SKM-1 (cell line): ENCODE data around the gene ERBB4.
A peak's percentile ranks its signal among the peaks of the same experiment; 100 is the strongest.

Source experiments
- DNase-seq: peaks from one replicate; lab custom pipeline; 2025; ENCODE audit not compliant: unreplicated experiment; lab: John Stamatoyannopoulos, UW

ERBB4 gene

GRCh38 chr2:211939177-211939576, 599.4 kb downstream of the ERBB4 start:
- DNase-seq: no peak

DNA sequence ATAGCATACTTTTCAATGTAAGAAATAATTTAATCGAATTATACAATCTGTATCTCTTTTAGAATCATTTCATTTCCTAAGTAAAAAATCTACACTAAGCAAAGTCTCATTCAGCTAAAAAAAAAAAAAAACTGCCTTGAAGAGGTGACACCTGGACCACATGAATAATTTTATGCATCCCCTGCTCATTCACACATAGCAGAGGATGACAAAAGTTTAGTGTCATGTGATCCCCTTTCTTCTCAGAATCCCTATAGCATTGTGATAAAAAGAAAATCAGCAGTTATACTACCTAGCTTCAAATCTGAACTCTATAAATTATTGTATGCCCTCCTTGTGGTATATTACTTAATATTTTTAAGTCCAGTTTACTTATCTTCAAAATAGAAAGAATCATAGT, 603.8 kb downstream of the ERBB4 start:
- DNase-seq: no peak

DNA sequence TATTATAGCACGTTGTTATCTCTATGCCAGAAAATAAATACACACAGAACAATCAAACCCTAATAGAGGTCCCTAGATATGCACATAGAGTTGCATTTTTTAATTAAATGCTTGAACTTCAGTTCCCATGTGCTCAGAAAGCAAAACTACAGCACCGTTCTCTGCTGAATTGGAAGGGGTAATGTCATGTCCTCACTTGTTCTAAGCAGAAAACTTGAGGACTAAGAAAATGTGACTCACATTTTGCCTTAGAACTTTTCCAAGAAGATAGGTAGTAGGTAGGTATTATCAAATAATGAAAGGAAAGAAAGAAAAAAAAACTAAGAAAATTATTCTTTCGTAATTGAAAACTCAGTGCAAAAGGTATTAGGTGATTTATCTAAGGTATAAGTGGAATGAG, 607.3 kb downstream of the ERBB4 start:
- DNase-seq: no peak

GRCh38 chr2:211930331-211930730, 608.3 kb downstream of the ERBB4 start:
- DNase-seq: no peak

GRCh38 chr2:211928201-211928600, 610.4 kb downstream of the ERBB4 start:
- no peak for DNase-seq

DNA sequence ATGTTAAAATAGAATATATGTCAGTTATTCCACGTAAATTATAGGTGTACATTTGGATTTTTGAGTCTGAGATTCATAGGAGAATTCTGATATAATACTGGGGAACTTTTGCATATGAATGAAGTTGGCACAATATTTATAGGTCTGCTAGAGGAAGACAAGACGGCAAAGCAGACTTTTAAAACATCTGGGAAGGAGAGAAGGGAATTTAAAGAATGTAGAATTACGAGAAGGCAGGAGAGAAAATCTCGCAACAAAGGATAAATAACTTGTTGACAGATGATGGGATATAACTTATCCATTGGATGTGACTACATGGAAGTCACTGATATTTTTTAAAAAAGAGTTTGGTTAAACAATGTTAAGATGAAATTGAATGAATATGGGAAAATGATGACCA, 615.6 kb downstream of the ERBB4 start:
- DNase-seq: no peak

DNA sequence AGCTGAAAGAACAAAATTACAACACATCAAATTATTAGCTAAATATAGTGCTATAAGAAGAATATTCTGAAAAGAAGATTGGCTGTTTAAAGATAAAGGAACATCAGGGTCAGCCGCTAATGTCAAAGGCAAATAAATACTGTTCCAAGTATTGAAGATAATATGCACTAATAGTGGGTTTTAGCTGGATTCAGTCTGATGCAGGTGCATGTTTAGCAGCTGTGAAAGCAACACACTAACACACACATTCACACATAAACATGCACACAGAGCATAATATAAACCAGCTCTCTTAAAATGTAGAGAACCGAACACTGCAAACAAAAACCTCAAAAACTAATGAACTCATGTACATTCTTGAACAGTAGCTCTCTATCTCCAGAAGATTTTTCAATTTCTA, 634.6 kb downstream of the ERBB4 start:
- DNase-seq: no peak

- DNase-seq: no peak
Measured at GRCh38 chr2:211901226-211901846, 637.3 kb downstream of the ERBB4 start.

DNA sequence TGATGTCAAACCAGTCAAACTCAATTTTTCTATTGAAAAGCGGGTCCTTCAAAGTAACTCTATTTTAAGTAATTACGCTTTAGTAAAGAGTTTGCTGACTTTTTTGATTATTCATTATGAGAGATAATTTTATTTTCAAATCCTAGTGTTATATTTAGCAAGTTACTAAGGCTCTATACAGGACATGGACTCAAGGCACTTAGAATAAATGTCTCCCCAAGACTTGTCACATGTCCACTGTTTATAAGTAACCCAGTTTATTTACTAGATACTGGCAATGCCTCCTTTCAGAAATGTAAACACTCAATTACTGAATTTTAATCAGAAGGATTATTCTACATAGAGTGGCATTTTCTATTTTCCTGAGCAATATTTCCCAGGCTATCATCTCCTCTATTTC, 638.1 kb downstream of the ERBB4 start:
- no peak for DNase-seq

DNA sequence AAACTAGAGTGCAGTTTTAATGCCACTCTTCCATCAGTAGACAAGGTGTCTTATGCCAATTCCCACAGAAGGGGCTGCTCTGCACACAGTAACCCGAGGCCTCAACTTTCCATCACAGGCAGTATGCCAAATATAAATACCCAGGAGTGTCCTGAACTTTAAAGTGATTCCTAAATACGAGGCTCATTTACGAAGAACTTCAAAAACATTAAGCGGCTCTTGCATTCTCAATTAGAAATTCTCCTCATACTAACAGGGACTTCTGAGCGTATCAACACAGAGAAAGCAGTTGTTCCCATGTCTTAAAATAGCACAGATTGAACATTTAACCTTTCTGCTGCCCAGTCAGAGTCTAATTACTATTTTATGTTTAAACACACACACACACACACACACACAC, 638.6 kb downstream of the ERBB4 start:
- no peak for DNase-seq

DNA sequence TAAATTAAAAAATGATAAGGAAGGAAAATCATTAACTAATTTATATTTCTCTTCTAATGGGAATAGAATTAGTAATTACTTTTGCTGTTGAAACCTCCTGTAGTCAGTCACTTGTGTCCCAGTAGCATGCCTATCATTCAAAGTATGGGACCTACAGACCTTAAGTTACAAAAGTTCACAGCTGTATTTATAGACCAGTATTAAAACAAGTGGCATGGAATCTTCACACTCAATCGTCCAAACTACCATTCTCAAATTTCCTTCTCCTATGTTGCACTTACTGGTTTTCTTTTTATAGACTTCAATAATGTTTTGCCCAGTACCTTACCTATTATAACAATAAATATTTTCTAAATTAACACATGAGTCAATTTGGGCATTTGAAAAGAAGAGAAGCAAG, 639.9 kb downstream of the ERBB4 start:
- no peak for DNase-seq

DNA sequence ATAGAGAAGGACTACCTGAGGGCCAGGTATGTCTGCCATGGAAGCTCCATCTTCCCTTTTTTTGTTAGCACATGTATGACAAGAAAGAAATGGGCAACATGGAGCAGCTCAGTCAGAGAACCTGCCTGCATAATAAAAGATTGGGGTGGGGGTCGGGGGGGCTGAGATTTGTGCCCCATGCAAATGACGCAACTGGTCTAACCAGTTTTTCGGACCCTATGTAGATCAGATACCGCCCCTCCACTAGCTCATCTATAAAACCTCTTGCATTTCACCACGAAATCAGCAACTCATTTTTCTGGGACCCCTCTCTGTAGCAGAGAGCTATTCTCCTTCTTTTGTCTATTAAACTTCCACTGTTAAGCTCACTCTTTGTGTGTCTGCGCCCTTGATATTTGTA, 657.2 kb downstream of the ERBB4 start:
- no peak for DNase-seq

DNA sequence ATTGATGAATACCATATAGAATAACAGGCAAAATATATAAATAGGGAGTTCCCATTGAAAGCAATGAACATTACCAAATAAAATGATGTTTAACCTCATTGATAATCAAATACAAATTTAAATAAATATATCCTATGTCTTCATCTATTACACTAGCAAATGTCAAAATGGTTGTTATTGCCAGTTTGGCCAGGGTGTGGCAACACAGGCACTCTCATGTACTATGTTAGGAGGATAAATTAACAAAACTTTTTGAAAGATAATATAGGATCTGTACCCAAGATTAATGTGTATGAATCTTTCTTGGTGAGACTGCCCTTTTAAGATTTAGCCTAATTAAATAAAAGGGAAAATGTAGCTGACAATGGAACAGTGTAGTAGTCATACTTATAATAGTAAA, 659.3 kb downstream of the ERBB4 start:
- no peak for DNase-seq

DNA sequence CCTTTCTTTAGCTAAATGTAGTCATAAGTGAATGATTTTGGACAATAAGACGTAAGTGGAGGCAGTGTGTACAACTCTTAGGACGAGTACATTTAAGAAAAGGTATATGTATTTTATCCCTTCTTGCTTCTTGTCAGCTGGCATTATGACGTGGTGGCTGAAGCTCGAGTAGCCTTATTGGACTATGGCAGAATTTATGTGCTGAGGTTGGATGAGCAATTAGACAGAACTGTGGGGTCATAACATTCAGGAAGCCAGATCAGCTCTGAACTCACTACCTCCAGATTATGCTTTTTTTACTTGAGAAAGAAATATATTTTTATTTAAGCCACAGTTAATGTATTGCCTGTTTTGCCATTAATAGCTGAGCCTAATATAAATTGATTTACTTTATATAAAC, 661.5 kb downstream of the ERBB4 start:
- no peak for DNase-seq

DNA sequence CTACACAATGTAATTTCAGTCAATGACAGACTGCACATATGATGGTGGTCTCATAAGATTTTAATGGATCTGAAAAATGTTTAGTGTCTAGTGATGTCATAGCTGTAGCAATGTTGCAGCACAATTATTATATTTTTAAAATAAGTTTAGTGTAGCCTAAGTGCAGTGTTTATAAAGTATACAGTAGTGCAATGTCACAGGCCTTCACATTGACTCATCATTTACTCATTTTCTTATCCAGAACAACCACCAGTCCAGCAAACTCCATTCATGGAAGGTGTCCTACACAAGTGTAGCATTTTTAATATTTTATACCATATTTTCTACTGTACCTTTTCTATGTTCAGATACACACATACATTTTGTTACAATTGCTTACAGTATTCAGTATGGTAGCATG, 663.1 kb downstream of the ERBB4 start:
- no peak for DNase-seq

DNA sequence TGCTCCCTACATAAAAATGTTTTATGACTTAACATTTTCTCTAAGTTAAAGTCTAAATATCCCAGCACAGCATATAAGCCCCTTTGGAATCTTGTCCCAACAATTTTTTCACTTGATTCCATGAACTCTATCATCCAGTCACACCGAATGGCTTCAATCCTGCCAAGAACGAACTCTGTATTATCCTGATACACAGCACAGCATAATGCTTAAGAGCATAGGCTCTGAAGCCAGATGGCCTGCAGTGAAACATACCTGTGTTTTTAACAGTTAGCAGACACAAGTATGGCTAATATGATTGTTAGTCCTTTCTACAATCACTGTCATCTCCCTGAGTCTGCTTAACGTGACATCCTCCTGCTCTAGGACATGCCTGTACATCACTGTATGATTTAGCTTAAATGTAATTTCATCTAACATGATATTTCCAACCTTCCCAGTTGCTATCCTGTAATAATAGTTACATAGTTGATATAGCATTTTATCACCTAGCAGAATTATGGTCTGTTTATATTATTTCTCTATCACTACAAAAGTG, 669.5 kb downstream of the ERBB4 start:
- no peak for DNase-seq

- peak; percentile 11 for DNase-seq
Measured at GRCh38 chr2:211867845-211868451, 670.7 kb downstream of the ERBB4 start.

DNA sequence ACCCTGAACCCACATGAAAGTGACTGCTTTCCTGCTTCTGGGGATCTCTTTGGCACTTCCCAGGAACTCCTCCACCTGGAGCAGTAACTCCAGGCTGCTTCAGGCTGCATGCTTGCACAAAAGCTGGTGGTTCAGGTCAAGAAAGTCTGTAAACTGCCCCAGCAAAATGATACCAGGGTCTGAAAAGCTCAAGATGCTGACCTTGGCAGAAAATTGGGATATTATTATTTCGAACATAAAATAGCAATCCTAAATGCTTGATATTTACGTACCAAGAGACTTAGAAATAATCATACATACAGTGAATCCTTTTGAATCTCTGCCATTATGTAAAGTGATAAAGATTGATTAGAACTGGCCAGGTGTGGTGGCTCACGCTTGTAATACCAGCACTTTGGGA, 674.3 kb downstream of the ERBB4 start:
- DNase-seq: no peak

DNA sequence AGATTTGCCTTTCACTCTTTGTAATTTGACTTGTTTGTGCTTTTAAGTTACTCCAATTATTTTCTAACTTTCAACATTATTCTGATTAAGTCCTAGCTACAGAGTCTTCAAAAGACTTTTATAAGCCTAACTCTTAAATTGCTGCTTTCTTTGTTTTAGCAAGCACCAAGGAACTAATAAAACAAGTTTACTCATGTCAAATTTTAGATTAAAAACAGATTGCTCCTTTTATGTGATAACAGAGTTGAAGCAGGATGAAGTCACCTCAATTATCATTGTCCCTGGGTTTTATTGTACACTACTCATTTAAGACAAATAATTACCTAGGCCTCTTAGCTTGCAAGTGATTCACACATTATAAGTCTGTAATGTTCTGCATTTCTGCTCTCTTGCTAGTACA, 678.4 kb downstream of the ERBB4 start:
- no peak for DNase-seq

GRCh38 chr2:211854832-211855231, 683.8 kb downstream of the ERBB4 start:
- no peak for DNase-seq

GRCh38 chr2:211846714-211847113, 691.9 kb downstream of the ERBB4 start:
- no peak for DNase-seq

- DNase-seq: no peak
Measured at GRCh38 chr2:211846036-211846400, 692.6 kb downstream of the ERBB4 start.
